HG02798 (cell line): ENCODE results near the gene PLXNA2.

Experiments
- ATAC-seq: cut with Tn5 transposase; IDR thresholded peaks from one replicate; pipeline ENCODE4 v1.9.1; 2021; ENCODE audit warnings: mild to moderate bottlenecking; ENCODE audit not compliant: unreplicated experiment, poor library complexity

The PLXNA2 gene

GRCh38 chr1:208242146-208242545, 2.0 kb downstream of the PLXNA2 start:
- ATAC-seq: no peak

DNA sequence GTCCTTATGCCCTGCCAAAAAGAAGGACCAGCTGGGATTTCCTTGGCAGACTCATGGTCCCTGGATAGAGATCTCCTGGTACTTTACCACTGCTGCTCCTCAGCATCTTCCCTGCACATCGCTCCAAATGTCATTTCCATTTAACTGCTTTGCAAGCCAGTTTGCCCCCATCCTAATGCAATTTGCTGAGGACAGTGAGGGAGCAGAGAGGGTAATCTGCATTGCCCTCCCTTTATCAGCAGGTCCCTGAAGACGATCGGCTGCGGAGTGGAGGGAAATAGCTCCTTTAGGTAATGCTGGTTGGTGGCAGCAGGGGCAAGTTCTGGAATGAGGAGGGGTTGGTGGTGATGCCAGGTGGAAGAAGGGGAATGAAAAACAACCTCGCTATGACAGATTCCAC, 2.7 kb downstream of the PLXNA2 start:
- ATAC-seq: no peak

- no peak for ATAC-seq
Measured at GRCh38 chr1:208240662-208241355, 3.4 kb downstream of the PLXNA2 start.

- ATAC-seq: no peak
Measured at GRCh38 chr1:208239473-208240381, 4.5 kb downstream of the PLXNA2 start.

GRCh38 chr1:208238710-208239472, 5.3 kb downstream of the PLXNA2 start:
- peak; percentile 52 for ATAC-seq

- no peak for ATAC-seq
Measured at GRCh38 chr1:208237241-208237640, 6.9 kb downstream of the PLXNA2 start.

- no peak for ATAC-seq
Measured at GRCh38 chr1:208235982-208236761, 8.0 kb downstream of the PLXNA2 start.

- ATAC-seq: no peak
Measured at GRCh38 chr1:208235356-208235981, 8.7 kb downstream of the PLXNA2 start.

DNA sequence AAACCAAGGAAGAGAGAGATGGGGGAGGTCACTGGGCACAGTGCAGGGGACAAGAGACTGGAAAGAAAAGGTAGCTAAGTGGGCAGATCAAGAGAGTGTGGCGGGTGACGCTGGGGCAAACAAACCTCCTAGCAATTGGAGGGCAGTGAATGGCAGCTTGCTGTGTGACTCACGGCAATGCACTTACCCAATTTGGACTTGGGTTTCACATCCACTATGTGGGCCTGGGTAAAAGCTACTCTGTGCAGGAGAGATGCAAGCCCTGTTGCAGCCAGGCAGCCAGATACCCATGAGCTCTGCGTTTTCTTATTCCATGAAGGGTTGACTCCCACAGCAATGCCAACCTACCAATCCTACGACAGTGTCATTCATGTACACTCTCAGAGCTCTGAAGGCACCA, 9.5 kb downstream of the PLXNA2 start:
- no peak for ATAC-seq

DNA sequence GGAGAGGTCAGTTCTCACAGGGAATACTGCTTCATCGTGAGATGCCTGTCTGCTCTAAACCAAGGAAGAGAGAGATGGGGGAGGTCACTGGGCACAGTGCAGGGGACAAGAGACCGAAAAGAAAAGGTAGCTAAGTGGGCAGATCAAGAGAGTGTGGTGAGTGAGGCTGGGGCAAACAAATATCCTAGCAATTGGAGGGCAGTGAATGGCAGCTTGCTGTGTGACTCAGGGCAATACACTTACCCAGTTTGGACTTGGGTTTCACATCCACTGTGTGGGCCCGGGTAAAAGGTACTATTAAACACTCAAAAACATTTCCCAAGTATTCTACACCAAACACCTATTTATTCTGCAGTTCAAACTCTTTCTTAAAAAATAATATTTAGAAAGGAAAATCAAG, 10.2 kb downstream of the PLXNA2 start:
- ATAC-seq: no peak

DNA sequence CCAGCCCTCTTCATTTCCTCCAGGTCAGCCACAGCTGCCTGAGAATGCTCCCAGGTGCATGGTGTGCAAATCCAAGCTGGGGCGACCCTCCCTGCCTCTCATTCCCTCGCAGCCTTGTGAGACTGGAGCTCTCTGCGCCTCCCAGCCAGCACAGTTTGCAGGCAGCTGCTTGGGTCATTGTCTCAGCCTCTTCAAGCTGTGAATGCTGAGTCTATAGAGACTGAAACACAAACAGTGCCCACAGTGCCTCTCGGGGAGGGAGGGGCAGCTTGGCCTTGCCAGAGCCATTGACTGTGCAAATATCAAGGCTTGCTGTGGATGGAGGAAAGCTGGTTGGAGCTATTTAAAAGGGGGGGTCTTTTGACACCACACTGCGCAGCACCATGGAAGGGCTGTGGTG, 10.6 kb downstream of the PLXNA2 start:
- no peak for ATAC-seq

DNA sequence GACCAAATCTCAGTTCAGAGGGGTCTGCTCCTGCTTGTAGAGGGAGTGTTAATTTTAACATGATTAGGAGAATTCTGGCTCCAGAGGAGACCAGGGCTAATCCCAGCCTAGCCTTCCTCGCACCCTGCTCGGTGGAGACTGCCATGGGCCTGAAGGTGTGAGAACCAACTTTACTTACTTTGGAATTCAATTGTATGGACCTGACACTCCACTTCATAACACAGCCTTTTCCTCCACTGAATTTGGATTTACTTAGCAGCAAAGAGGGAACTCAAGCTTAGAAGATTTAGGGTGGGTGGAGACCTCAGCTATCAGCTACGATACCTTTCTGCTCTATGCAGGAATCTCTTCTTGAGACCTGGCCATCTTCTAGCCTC, 11.5 kb downstream of the PLXNA2 start:
- ATAC-seq: no peak

GRCh38 chr1:208231881-208232661, 12.1 kb downstream of the PLXNA2 start:
- no peak for ATAC-seq

GRCh38 chr1:208230668-208231529, 13.3 kb downstream of the PLXNA2 start:
- no peak for ATAC-seq

DNA sequence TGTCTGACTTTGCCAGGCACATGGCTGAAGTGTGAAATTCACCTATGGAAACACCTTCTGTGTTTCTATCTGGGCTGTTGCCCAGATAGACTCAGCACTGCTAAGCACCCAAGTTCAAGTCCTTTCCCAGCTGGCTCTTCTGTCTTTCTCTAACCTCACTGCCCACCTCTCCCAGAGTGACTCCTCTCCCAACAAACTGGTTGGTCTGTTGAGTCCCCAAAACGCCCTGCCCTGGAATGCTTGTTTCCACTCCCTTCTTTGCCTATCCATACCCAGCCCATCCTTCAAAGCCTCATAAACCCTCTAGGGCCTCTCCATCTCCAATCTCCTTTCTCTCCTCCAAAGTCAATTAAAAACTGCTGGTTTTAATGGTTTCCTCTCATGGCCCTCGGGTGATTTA, 15.6 kb downstream of the PLXNA2 start:
- no peak for ATAC-seq

DNA sequence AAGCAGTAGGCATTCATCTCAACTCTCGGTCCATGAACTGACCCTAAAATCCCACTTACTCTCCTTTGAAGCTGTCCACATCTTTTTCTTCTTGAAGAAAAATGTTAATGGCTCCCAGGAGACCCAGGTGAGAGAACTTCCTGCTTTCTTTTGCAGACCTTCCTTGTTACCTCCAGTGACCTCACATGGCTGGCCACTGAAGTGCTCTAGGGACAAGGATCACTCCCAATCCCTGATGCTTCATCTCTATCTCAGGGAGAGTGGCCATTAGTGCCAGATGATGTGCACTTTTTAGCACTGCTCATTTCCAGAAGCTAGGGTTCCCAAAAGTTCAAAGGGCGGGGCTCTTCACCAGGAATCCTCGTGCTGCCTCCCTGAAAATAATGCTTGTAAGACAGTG, 16.2 kb downstream of the PLXNA2 start:
- ATAC-seq: no peak

- ATAC-seq: no peak
Measured at GRCh38 chr1:208227366-208227765, 16.8 kb downstream of the PLXNA2 start.
